Fibroblast of skin of right quadriceps (primary cell): ENCODE data around the gene OR4K2.
"Not testable (repeated sequence)": the region's sequence is repeated elsewhere in the genome, so short reads cannot be mapped to it uniquely, and the experiment has no call there.

Experiments
- DNase-seq: peaks from one replicate; pipeline ENCODE4 v3.0.0-alpha.2; 2013

OR4K2 gene

DNA sequence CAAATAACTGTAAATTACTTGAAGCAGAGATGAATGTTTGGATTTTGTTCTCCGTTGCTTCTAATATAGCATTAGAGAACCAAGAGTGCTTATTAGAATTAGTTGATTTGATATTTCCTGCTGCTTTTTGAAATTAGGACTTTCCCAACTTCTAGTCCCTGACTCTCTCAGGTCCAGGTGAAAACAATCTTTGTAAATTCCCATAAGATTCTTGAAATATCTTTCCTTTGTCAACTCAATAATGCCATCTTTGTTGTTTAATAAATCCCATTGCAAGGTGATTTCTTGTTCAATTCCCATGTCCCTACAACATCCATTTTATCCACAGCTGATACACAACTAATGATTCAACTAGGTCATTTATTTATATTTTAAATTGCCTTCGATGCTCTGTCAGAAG, at the start of gene OR4K2:
Gene OR4K2 (plus strand): TSS at position 301 of the 400 bp plus-strand sequence. CDS start 1,126 bp downstream, outside the sequence.
- DNase-seq: no peak

GRCh38 chr14:19827626-19828244, 47.2 kb upstream of the OR4K2 start:
- DNase-seq: not testable (repeated sequence)

DNA sequence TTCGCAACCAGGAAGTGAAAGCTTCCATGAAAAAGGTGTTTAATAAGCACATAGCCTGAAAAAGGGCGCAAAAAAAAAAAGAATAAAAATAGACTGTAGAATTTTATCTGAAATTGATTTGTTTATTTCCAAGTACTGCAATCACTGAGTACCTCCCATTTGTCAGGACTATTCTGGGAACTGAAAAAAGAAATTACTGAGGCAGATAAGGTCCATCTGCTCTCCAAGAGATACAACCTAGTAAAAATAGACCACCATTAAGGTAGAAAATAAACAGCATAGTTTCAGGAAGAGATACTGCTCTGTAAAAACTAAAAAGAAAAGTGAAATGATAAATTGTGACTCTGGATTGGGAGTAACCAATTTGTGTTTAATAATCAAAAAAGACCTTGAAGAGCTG, 46.6 kb upstream of the OR4K2 start:
- no peak for DNase-seq

- not testable (repeated sequence) for DNase-seq
These were observed 40.6 kb upstream of the OR4K2 start for GRCh38 chr14:19834203-19834848.

- no peak for DNase-seq
These were observed 36.5 kb upstream of the OR4K2 start for GRCh38 chr14:19838433-19838832.

- no peak for DNase-seq
These were observed 23.6 kb upstream of the OR4K2 start for GRCh38 chr14:19851365-19851764.

DNA sequence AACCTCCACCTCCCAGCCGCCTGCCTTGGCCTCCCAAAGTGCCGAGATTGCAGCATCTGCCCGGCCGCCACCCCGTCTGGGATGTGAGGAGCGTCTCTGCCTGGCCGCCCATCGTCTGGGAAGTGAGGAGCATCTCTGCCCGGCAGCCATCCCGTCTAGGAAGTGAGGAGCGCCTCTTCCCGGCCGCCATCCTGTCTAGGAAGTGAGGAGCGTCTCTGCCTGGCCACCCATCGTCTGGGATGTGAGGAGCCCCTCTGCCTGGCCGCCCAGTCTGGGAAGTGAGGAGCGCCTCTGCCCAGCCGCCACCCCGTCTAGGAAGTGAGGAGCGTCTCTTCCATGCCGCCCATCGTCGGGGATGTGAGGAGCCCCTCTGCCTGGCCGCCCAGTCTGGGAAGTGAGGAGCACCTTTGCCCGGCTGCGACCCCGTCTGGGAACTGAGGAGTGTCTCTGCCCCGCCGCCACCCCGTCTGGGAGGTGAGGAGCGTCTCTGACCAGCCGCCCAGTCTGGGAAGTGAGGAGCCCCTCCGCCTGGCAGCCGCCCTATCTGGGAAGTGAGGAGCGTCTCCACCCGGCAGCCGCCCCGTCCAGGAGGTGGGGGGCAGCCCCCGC, 8.8 kb upstream of the OR4K2 start:
- DNase-seq: not testable (repeated sequence)

DNA sequence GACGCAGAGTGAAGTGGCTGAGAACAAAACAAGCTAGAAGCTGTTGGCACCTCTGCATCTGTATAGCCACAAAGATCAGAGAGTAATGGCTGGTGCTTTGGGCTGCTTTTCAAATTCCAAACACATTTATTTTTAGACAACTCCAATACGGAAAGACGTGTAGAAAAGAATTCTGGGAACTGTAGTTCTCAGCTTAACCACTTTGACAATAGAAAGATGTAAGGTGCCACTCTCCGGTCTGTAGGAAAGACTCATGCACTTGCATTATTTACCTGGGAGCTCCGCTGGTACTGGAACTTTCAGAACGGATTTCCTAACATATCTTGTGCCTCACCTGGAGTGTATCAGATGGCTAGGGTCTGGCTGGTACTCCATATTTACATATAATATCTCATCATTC, 1.8 kb upstream of the OR4K2 start:
- no peak for DNase-seq

DNA sequence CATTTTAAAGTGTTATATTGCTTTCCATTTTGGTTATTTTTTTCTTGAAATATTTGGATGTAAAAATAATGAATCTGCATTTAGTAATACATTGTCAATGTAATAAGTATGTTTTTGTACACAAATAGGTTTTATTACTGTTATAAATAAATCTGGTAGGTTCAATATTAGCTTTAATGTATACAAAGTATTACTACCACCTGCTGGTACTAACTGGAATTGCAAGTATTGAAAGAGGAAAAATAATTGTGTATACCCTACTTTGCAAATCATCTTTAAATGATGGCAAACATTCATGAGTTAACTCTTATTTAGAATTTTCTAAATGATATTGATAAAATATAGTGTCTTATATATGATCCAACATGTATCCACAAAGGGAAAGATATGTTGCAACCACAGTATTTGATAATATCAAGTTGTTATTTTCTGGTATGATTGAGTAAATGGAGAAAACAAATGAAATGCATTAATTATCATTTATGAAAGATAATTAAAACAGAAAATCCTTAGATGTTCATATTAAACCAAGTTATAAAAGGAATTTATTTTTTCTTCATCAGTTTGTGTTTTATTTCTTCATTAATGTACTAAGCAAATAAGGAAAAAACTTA, 3.2 kb downstream of the OR4K2 start:
- no peak for DNase-seq

- DNase-seq: no peak
These were observed 20.3 kb downstream of the OR4K2 start for GRCh38 chr14:19895282-19895681.

DNA sequence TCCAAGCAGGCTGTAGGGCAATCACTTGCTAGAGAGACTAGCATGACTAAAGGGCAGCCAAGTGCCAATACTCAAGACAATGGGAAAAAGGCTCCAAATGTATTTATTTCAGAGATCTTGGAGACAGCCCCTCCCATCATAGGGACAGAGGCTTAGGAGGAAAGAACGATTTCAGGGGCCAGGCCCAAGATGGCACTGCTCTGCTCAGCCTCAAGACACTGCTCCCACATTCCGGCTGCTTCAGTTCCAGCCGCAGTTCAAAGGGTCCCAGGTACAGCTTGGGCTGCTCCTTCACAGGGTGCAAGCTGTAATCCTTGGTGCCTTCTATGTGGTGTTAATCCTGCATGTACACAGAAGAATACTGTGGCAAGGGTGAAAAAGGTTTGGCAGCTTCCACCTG, 26.1 kb downstream of the OR4K2 start:
- no peak for DNase-seq

- DNase-seq: no peak
These were observed 27.5 kb downstream of the OR4K2 start for GRCh38 chr14:19902409-19902808.

DNA sequence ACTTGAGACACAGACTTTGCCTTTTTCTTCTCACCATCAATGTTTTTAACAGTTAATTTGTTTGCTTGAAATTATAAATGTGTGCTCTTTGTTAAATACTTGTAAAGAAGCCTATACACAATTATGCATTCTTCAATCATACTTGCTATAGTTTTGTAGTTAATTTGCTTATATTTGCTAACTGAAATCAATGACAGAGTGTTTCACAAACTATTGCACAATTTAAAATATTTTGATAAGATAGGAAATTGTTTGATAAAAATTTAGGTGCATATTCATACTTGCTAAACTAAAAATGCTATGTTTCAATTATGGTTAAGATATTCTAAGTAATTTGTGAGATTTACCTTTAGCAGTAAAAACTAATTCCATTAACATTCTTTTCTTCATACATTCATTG, 31.7 kb downstream of the OR4K2 start:
- DNase-seq: no peak

DNA sequence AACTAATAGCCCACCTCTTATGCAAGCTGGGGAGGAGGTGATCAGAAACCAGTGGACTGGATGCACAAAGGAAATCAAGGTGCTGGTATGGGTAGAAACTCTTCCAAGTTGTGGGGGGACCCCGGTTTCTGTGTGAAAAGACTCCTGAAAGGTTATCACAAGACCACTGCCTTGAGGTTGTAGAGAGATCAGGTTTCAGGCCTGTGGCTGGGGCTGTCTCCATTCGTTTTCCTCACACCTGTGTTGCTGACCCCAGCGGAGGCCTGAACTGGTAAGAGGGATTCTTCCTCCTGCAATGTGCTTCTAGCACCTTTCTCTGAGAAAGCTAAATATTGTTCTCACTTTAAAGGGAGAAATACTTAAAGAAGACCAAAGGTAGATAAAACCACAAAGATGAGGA, 36.2 kb downstream of the OR4K2 start:
- DNase-seq: no peak

DNA sequence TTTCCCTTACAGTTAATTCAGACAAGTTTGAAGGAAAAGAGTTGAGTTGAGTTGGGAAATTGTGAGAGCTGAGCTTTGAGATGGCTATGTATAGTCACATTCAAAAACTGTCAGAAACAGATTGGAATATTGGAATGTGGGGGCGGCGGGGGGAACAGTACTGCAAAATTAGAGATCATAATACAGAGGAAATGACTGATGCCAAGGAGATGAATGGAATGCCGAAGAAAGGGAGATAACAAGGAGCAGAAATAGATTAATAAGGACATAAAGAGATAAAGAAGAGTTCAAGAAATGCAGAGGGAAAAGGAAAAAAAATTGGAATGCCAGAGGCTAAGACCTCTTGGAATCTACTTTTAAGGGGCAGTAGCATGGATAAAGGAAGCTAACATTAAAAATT, 42.3 kb downstream of the OR4K2 start:
- DNase-seq: no peak

DNA sequence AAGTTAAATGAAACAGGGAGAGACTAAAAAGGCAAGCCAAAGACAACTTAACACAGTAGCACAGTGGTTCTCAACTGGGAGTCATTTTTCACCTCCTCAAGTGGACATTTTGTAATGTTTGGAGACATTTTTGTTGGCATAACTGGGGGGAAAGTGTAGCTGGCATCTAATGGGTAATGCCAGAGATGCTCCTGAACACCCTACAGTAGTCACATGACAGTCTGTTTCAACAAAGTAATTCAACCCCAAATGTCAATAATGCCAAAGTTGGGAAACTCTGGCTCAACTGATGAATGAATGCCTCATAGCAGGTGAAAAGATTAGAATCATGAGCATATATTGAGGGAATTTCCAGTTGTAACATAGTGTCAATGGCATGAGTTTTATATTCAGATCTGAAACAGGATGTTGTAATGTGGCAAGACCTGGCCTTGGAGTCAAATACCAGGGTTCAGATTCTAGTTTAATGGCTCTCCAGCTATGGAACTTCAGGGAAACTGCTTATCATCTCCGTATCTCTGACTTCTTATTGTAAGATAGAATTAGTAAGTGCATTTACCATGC, 43.1 kb downstream of the OR4K2 start:
- DNase-seq: no peak

- DNase-seq: no peak
These were observed 43.8 kb downstream of the OR4K2 start for GRCh38 chr14:19918553-19919264.

- no peak for DNase-seq
These were observed 45.2 kb downstream of the OR4K2 start, which contains the start of gene OR4K5 for GRCh38 chr14:19920021-19920657. Gene OR4K5, plus strand, starts transcription at chr14:19920607. Its CDS starts 0 bp downstream, at chr14:19920607.

DNA sequence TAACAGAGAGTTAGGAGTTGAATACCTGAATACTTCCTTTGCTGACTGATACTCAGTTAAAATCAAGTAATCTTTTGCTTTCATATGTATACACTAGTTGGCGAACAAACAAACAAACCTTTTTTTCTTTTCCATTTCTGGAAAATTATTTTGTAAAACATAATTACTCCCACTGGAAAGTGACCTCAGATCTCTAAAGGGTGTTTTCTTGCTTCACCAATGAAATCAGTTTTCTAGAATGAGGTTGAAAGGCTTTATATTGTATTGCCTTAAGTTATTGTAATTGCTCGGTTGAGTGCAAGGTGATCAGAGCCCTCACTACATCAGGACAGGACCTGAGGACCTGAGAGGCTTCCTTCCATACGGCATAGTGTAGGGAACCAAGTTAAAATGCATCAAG, 55.7 kb downstream of the OR4K2 start, which contains the start of gene OR4K1:
Gene OR4K1 (plus strand): TSS at position 301 of the 400 bp plus-strand sequence. CDS start 4,750 bp downstream, outside the sequence.
- DNase-seq: no peak
